GM10266 (cell line): ENCODE measurements around the gene PALLD.

ENCODE experiments used
- DNase-seq: peaks from one replicate; pipeline ENCODE4 v3.0.0; 2012; ENCODE audit errors: extremely low spot score
- CTCF ChIP-seq: IDR thresholded peaks from 2 replicates; pipeline ENCODE4 v1.5.1; 2012; ENCODE audit warnings: mild to moderate bottlenecking, low read depth; ENCODE audit not compliant: control insufficient read depth, insufficient read depth; ENCODE audit errors: missing control alignments

The PALLD gene

GRCh38 chr4:168830777-168831512 lies 334.1 kb downstream of the PALLD start:
- DNase-seq: no peak
- no peak for TF ChIP-seq CTCF

GRCh38 chr4:168831585-168831918 lies 334.7 kb downstream of the PALLD start:
- no peak for TF ChIP-seq CTCF
- no peak for DNase-seq

- peak; percentile 63 for DNase-seq
- no peak for TF ChIP-seq CTCF
Observed at GRCh38 chr4:168831919-168832762, 335.3 kb downstream of the PALLD start.

GRCh38 chr4:168832763-168833575 lies 336.1 kb downstream of the PALLD start:
- no peak for DNase-seq
- TF ChIP-seq CTCF: no peak

- no peak for DNase-seq
- no peak for TF ChIP-seq CTCF
Observed at GRCh38 chr4:168833881-168834280, 337.0 kb downstream of the PALLD start.

GRCh38 chr4:168835880-168836454 lies 339.1 kb downstream of the PALLD start:
- TF ChIP-seq CTCF: no peak
- no peak for DNase-seq

- TF ChIP-seq CTCF: no peak
- DNase-seq: no peak
Observed at GRCh38 chr4:168836490-168836889, 339.6 kb downstream of the PALLD start.
